ENCODE results near the gene NOP58.
A peak's percentile ranks its signal among the peaks of the same experiment; 100 is the strongest.
"Not testable (repeated sequence)": the region's sequence is repeated elsewhere in the genome, so short reads cannot be mapped to it uniquely, and the experiment has no call there.

Gene NOP58

GRCh38 chr2:202311823-202312388 lies 46.3 kb downstream of the NOP58 start:
- DNase-seq, result no peak

DNA sequence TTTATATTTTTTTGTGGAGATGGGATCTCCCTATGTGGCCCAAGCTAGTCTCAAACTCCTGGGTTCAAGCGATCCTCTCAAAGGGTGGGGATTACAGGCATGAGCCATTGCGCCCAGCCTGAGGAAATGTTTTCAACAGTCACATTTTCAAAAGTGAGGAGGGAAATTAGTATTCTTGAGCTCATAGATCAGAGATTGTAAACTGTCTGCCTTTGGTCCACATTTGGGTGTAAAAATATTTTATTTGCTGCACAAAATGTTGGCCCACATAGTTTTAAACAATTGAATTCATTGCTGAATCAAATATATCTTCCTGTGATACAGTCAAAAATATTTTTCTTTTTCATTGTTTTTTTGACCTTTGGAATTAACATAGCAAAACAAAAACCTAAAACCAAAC lies 48.6 kb downstream of the NOP58 start:
- no peak for DNase-seq

DNA sequence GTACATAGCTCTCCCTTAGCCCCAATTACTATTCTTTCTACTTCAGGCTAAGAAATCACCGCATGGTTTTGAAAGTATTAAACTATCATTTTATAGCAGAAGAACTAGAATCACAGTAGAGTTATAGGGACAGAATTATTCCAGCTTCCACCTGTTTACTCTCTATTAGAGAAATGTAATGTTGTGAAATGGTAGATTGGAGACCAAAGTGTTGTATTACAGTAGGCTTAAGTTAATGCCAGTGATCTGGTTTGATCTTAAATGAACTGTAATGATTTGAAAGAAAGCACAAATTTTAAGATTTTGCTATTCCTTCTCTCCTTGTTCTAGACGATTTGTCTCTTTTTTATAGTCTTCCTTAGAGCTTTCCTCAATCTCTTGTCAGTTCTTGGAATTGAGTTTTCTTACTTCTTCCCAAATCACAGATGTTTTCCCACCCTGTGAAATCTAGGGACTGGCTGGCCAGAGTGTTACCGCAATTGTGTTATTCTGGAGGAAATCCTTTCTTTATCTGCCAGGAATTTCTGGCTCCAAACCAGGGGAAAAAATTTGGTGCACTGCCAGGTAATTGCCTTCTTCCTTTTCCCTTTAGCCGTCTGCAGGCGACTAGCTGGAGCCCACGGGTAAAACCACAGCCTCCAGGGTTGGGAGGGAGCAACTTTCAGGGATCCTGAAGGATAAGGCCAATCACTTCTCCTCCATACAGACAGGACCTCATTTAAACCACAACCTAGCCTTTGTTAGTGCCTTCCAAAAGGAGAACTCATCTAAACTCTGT lies 51.7 kb downstream of the NOP58 start:
- no peak for DNase-seq

GRCh38 chr2:202320362-202320761 lies 54.8 kb downstream of the NOP58 start:
- DNase-seq, result not testable (repeated sequence)

GRCh38 chr2:202322435-202322834 lies 56.9 kb downstream of the NOP58 start:
- DNase-seq, result no peak

- no peak for DNase-seq
Observed at GRCh38 chr2:202327858-202328257, 62.3 kb downstream of the NOP58 start.

DNA sequence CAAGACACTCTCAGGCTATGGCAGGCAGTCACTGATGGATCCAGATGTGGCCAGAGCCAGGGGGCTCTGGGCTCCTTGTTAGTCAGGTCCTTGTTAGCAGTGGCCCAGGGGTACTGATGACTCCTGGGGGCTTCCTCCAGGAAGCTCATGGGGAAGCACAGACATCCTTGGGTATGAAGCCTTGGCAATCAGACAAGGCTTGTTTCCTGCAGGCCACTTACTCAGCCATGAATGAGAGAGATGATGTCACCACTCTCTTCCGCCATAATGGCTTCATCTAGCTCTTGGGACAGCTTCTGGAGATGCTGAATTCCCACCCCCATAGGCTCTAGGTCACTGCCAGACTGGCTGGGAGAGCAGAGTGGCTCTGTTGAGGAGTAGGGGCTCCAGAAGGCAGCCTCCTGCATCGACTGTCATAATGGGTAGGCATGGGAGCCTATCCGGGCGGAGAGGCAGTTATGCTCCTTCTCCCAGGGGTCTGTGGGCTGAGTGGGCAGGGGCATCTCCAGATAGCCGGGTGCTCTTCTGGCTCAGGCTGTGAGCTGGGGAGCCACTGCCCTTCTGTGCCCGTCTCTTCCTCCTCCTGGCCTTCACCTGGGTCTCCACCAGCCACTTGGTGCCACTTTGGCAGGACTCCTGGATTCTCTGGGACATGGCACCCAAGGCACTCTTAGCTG lies 70.4 kb downstream of the NOP58 start:
- no peak for DNase-seq

GRCh38 chr2:202337151-202337550 lies 71.6 kb downstream of the NOP58 start:
- DNase-seq, result peak; percentile 18

DNA sequence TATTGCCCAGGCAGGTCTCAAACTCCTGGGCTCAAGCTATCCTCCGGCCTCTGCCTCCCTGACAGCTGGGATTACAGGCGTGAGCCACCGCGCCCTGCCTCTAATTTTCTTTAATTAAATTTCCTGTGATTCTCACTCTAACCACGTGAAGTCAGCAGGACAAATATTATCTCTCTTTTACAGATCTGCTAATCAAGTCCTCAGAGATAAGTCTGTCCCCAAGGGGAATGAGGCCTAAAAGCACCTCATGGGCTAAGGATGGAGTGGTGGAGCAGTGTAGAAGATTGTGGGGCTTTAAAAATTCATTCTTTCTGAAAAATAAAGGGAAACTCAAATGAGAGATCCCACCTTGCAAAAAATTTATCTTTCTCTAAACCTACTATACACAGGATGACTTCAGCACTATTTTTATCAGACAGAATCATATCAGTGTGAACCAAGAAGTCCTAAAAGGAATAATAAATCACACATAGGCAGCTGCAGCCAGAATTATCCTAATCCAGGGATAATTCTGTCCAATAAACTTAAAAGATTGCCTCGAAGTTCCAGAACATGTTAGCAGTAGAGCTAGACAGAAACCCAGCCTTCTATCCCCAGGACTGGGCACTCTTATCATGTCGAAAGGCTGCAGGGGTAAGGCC lies 72.3 kb downstream of the NOP58 start:
- DNase-seq, result peak; percentile 24

- no peak for DNase-seq
Observed at GRCh38 chr2:202339071-202339870, 73.7 kb downstream of the NOP58 start.

DNA sequence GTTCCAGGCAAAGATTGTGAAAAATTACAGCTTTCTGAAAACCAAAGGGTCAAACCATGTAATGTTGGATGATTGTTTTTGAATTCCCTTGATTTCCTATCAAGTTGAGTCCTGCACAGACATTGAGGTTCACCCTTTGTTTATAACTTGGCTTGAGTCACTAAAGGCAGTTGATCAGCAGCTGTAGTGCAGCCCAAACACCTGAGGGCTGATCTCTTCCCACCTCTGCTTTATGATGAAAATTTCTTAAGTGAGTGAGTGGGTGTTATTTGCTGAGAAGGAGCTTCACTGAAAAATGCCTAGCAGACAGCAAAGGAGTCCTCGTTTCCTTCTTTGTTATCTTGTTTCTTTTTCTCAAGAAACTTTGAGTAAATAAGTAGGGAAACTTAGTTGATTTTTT lies 78.6 kb downstream of the NOP58 start:
- no peak for DNase-seq

- DNase-seq, result no peak
Observed at GRCh38 chr2:202346180-202346579, 80.6 kb downstream of the NOP58 start.

Data from hematopoietic multipotent progenitor cell treated with erythropoietin and hydrocortisone succinate and interleukin-3 and kit ligand, for 6 days (in vitro differentiated cells).